Measurements from ENCODE around the gene ZBTB44. TPM values are rescaled to one million over a fixed set of nuclear protein-coding genes. Genes with fewer than 3 reads are reported as not detected.
A peak's percentile ranks its signal among the peaks of the same experiment; 100 is the strongest.

ZBTB44 gene
- polyA plus RNA-seq, 1 of the 3 experiments (the other 2 are of a cell fraction) = 5.0 TPM

DNA sequence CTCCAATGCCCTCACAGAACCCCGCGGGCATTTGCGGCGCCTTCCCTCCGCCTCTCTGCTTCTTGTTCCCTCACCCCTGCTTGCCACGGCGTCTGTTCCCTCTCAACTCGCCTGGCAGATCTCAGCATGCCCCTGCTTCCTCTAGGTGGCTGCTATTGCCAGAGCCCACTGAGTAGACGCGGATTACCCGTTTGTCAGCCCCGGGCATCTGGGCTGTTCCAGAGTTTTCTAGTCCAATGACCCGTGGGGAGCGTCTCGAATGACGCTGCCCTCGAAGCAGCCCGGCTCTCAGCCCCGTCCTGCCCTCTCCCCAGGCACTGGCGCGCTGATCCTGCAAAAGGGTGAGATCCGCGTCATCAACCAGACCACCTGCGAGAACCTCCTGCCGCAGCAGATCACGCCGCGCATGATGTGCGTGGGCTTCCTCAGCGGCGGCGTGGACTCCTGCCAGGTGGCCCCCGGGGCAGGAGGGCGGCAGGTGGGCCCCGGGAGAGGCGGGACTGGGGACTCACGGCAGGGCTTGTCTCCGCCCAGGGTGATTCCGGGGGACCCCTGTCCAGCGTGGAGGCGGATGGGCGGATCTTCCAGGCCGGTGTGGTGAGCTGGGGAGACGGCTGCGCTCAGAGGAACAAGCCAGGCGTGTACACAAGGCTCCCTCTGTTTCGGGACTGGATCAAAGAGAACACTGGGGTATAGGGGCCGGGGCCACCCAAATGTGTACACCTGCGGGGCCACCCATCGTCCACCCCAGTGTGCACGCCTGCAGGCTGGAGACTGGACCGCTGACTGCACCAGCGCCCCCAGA is 105.4 kb downstream of the ZBTB44 start:
- peaks cover 20% of the 10 kb centered on the region; the same call in 1 of the 2 replicates for H3K27me3 ChIP-seq (ENCODE audit: insufficient read depth)
- H3K9me3 ChIP-seq = no peaks in the 10 kb centered on the region
- 40% methylated on average over 24 of the region's 53 CpGs for WGBS (ENCODE audit: low lambda C conversion rate)
- H4K20me1 ChIP-seq (ENCODE audit: insufficient read depth) = no peaks in the 10 kb centered on the region
- H3K4me1 ChIP-seq (ENCODE audit: control insufficient read depth in 1 of 2, insufficient read depth in 2 of 2, low read depth in 1 of 2, low read length in 1 of 2) = peaks cover 0 to 7% of the 10 kb centered on the region in 2 experiments; a peak in 1 of 4 replicates
- no peaks in the 10 kb centered on the region for H3K79me2 ChIP-seq (ENCODE audit: insufficient read depth)
- H3F3A ChIP-seq (replicated peaks; ENCODE audit: insufficient read depth) = no peaks in the 10 kb centered on the region
- peak; percentile 79 for DNase-seq
- no peaks in the 10 kb centered on the region for H3K36me3 ChIP-seq (replicated peaks in 1 of 2; ENCODE audit: control insufficient read depth in 1 of 2, insufficient read depth in 2 of 2, low read length in 1 of 2)
- H2AFZ ChIP-seq (ENCODE audit: low read depth) = no peak overlapping the region
- no peak overlapping the region for H3K27ac ChIP-seq (ENCODE audit: low read depth in 2 of 2, low read length in 1 of 2)
- ChIA-PET CTCF (interaction anchor here (0.7 to 2.2 kb wide), 5 partner anchors 10 to 653 kb away, joined by 3 to 7 read pairs (median 5); no protein-coding TSS in a partner anchor), POLR2A (no interaction called here)
- H3K4me3 ChIP-seq (ENCODE audit: low read depth in 2 of 2, low read length in 1 of 2) = no peak overlapping the region
- no peak for TF ChIP-seq USF2 (IDR thresholded peaks at IDR 0.05; ENCODE audit: borderline replicate concordance, low read depth, low read length)
- TF ChIP-seq EP300 (IDR thresholded peaks at IDR 0.05; ENCODE audit: borderline replicate concordance in 1 of 2, low read depth in 1 of 2, low read length in 1 of 2) = no peak
- no peak for TF ChIP-seq TEAD4 (IDR thresholded peaks at IDR 0.05; ENCODE audit: borderline replicate concordance, insufficient read depth)
- no peak for TF ChIP-seq GATA2 (CRISPR knock-in tag; IDR thresholded peaks at IDR 0.05)
- TF ChIP-seq MXI1 (IDR thresholded peaks at IDR 0.05; ENCODE audit: low read depth, low read length) = no peak
- TF ChIP-seq, protein P1, sequence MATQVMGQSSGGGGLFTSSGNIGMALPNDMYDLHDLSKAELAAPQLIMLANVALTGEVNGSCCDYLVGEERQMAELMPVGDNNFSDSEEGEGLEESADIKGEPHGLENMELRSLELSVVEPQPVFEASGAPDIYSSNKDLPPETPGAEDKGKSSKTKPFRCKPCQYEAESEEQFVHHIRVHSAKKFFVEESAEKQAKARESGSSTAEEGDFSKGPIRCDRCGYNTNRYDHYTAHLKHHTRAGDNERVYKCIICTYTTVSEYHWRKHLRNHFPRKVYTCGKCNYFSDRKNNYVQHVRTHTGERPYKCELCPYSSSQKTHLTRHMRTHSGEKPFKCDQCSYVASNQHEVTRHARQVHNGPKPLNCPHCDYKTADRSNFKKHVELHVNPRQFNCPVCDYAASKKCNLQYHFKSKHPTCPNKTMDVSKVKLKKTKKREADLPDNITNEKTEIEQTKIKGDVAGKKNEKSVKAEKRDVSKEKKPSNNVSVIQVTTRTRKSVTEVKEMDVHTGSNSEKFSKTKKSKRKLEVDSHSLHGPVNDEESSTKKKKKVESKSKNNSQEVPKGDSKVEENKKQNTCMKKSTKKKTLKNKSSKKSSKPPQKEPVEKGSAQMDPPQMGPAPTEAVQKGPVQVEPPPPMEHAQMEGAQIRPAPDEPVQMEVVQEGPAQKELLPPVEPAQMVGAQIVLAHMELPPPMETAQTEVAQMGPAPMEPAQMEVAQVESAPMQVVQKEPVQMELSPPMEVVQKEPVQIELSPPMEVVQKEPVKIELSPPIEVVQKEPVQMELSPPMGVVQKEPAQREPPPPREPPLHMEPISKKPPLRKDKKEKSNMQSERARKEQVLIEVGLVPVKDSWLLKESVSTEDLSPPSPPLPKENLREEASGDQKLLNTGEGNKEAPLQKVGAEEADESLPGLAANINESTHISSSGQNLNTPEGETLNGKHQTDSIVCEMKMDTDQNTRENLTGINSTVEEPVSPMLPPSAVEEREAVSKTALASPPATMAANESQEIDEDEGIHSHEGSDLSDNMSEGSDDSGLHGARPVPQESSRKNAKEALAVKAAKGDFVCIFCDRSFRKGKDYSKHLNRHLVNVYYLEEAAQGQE (IDR thresholded peaks at IDR 0.05; ENCODE audit: low read depth, low read length) = no peak
- no peak for TF ChIP-seq ELF1 (IDR thresholded peaks at IDR 0.05)
- TF ChIP-seq YY1 (IDR thresholded peaks at IDR 0.05; ENCODE audit: low read depth) = no peak
- TF ChIP-seq SIN3A (IDR thresholded peaks at IDR 0.05; ENCODE audit: borderline replicate concordance, low read depth, low read length) = no peak
- no peak overlapping the region for H3K9ac ChIP-seq
- H3K9me2 ChIP-seq = no peaks in the 10 kb centered on the region
- H3K4me2 ChIP-seq = no peak overlapping the region

Measured in SK-N-SH (cell line).